HepG2 (cell line): ENCODE results near the gene VEZF1. TPM values are rescaled to one million over a fixed set of nuclear protein-coding genes. Genes with fewer than 3 reads are reported as not detected.

ENCODE experiments used
- ATAC-seq: fragments of 200-7000 bp; cut with Tn5 transposase; 3 replicates; pipeline ENCODE4 v1.9.1; 2020; ENCODE audit warnings: mild to moderate bottlenecking, moderate library complexity
- BruUV-seq: library from RNA; stranded (reverse); fragments of 400-500 nt; replicated peaks from 2 replicates; lab custom pipeline; 2021; lab: Mats Ljungman, UMichigan
- CTCF ChIA-PET: fragments of 300-600 bp; formaldehyde crosslinking; extraction: SDS; loops from one replicate; lab custom pipeline; 2021; ENCODE audit warnings: low total read pairs, inconsistent platforms, low intra/inter-chr PET ratio; lab: Yijun Ruan, JAX
- POLR2A ChIA-PET: fragments of 350-600 bp; sonication (Branson Sonifier 250); formaldehyde crosslinking; loops from one replicate; lab custom pipeline; 2020; ENCODE audit warnings: antibody characterized with exemption, inconsistent platforms; lab: Yijun Ruan, JAX
- DNase-seq: peaks from one replicate; pipeline ENCODE4 v3.0.0-alpha.2; 2015; ENCODE audit warnings: low spot score
- FAIRE-seq: peaks from 3 replicates; lab custom pipeline; 2011; peaks lifted over from hg19 to GRCh38; lab: Jason Lieb, UNC
- H2AFZ ChIP-seq: one replicate; pipeline ENCODE4 v1.6.1; 2011; ENCODE audit warnings: low read length, inconsistent platforms
- H3K27ac ChIP-seq: fragments of 300-600 bp; 3 replicates; pipeline ENCODE4 v1.8.0; 2011; ENCODE audit warnings: mixed run types, mild to moderate bottlenecking, mixed read lengths, low read length, inconsistent platforms; ENCODE audit not compliant: insufficient read depth; ENCODE audit errors: extremely low read length
- H3K27me3 ChIP-seq, 2 experiments: fragments of 200-600 bp in 1 of 2; 2 replicates in 1 of 2; 3 replicates in 1 of 2; pipeline versions ENCODE4 v1.6.0 to v1.8.0; 2011; ENCODE audit warnings: low read length in 2 of 2, mild to moderate bottlenecking in 2 of 2, moderate library complexity in 2 of 2, inconsistent platforms in 1 of 2; ENCODE audit not compliant: insufficient read depth in 2 of 2, control insufficient read depth in 1 of 2
- H3K36me3 ChIP-seq, 2 experiments: fragments of 200-600 bp in 1 of 2; replicated peaks in 1 of 2; 2 replicates in 1 of 2; 3 replicates in 1 of 2; pipeline versions ENCODE4 v1.5.1 to v1.8.0; 2011; ENCODE audit warnings: low read length in 2 of 2, inconsistent platforms in 1 of 2; ENCODE audit not compliant: insufficient read depth in 2 of 2, control insufficient read depth in 1 of 2
- H3K4me1 ChIP-seq: 2 replicates; pipeline ENCODE4 v1.5.1; 2012; ENCODE audit warnings: low read length, inconsistent platforms; ENCODE audit not compliant: insufficient read depth
- H3K4me2 ChIP-seq: 2 replicates; pipeline ENCODE4 v1.6.0; 2011; ENCODE audit warnings: low read depth, low read length, inconsistent platforms
- H3K4me3 ChIP-seq, 3 experiments: fragments of 200-600 bp in 1 of 3; sonication (generic), shearing (Covaris generic) in 1 of 3; replicated peaks in 1 of 3; 2 replicates each; pipeline ENCODE4 v1.5.1; 2011 to 2016; ENCODE audit warnings: low read length in 3 of 3, inconsistent platforms in 2 of 3, low read depth in 2 of 3, mild to moderate bottlenecking in 2 of 3, control low read depth in 1 of 3, mixed read lengths in 1 of 3; ENCODE audit not compliant: insufficient read depth in 1 of 3
- H3K79me2 ChIP-seq: one replicate; pipeline ENCODE4 v1.6.1; 2011; ENCODE audit warnings: low read length, inconsistent platforms; ENCODE audit not compliant: insufficient read depth
- H3K9ac ChIP-seq: 2 replicates; pipeline ENCODE4 v1.6.0; 2011; ENCODE audit warnings: mild to moderate bottlenecking, low read depth, low read length, inconsistent platforms; ENCODE audit not compliant: insufficient read depth
- H3K9me3 ChIP-seq: 2 replicates; pipeline ENCODE4 v1.5.1; 2012; ENCODE audit warnings: mild to moderate bottlenecking, low read length
- H4K20me1 ChIP-seq: 2 replicates; pipeline ENCODE4 v1.6.0; 2011; ENCODE audit warnings: inconsistent platforms, mild to moderate bottlenecking, low read length, moderate library complexity; ENCODE audit not compliant: insufficient read depth
- ARNTL ChIP-seq: sonication (generic); formaldehyde crosslinking; IDR thresholded peaks from 2 replicates; pipeline ENCODE4 v1.4.0; 2020; ENCODE audit warnings: mild to moderate bottlenecking, missing genetic modification reagents
- HDAC2 ChIP-seq: sonication (generic); formaldehyde crosslinking; IDR thresholded peaks from 2 replicates; pipeline ENCODE4 v1.4.0; 2020; ENCODE audit warnings: missing genetic modification reagents
- HNRNPL ChIP-seq: fragments of 200-400 bp; formaldehyde crosslinking; IDR thresholded peaks from 2 replicates; pipeline ENCODE4 v1.6.1; 2017; ENCODE audit warnings: mild to moderate bottlenecking, low read depth, low read length
- HOXA5 ChIP-seq: sonication (generic); formaldehyde crosslinking; IDR thresholded peaks from 2 replicates; pipeline ENCODE4 v1.4.0; 2020; ENCODE audit warnings: missing genetic modification reagents
- IRF1 ChIP-seq: sonication (generic); formaldehyde crosslinking; IDR thresholded peaks from 2 replicates; pipeline ENCODE4 v1.4.0; 2020; ENCODE audit warnings: low read depth, mild to moderate bottlenecking, missing genetic modification reagents
- ISL2 ChIP-seq: sonication (generic); formaldehyde crosslinking; IDR thresholded peaks from 2 replicates; pipeline ENCODE4 v1.5.0; 2020; ENCODE audit warnings: missing genetic modification reagents
- JARID2 ChIP-seq: sonication (generic); formaldehyde crosslinking; IDR thresholded peaks from 2 replicates; pipeline ENCODE4 v1.8.1; 2023; ENCODE audit warnings: missing genetic modification reagents, inconsistent platforms; ENCODE audit not compliant: insufficient replicate concordance
- KLF11 ChIP-seq: IDR thresholded peaks from 2 replicates; pipeline ENCODE4 v1.6.1; 2016; ENCODE audit warnings: missing compliant biosample characterization
- MED8 ChIP-seq: sonication (generic); formaldehyde crosslinking; IDR thresholded peaks from 2 replicates; pipeline ENCODE4 v1.8.1; 2023; ENCODE audit warnings: mild to moderate bottlenecking, missing genetic modification reagents; ENCODE audit not compliant: insufficient replicate concordance
- PCBP1 ChIP-seq: fragments of 200-400 bp; formaldehyde crosslinking; IDR thresholded peaks from 2 replicates; pipeline ENCODE4 v1.6.1; 2017; ENCODE audit warnings: mild to moderate bottlenecking, low read depth, low read length, borderline replicate concordance
- RAD21 ChIP-seq: fragments of 450-650 bp; formaldehyde crosslinking; IDR thresholded peaks from 2 replicates; pipeline ENCODE4 v1.5.0; 2020; ENCODE audit warnings: mild to moderate bottlenecking
- RARA ChIP-seq: IDR thresholded peaks from 2 replicates; pipeline ENCODE4 v1.6.1; 2016; ENCODE audit warnings: missing genetic modification reagents, missing compliant biosample characterization
- ZFP1 ChIP-seq: IDR thresholded peaks from 2 replicates; pipeline ENCODE4 v1.6.1; 2016
- ZNF274 ChIP-seq: sonication (generic); formaldehyde crosslinking; IDR thresholded peaks from 2 replicates; pipeline ENCODE4 v1.5.1; 2020; ENCODE audit warnings: mild to moderate bottlenecking, missing genetic modification reagents
- ZNF414 ChIP-seq: sonication (generic); formaldehyde crosslinking; IDR thresholded peaks from 2 replicates; pipeline ENCODE4 v1.5.0; 2020; ENCODE audit warnings: missing genetic modification reagents
- ZNF570 ChIP-seq: sonication (generic); formaldehyde crosslinking; IDR thresholded peaks from 2 replicates; pipeline ENCODE4 v1.4.0; 2020; ENCODE audit warnings: mild to moderate bottlenecking, missing genetic modification reagents, borderline replicate concordance
- ZNF644 ChIP-seq: IDR thresholded peaks from 2 replicates; pipeline ENCODE4 v1.6.1; 2016; ENCODE audit warnings: low read depth
- ZNF850 ChIP-seq: sonication (generic); formaldehyde crosslinking; conservative IDR thresholded peaks from 2 replicates; pipeline ENCODE4 v1.9.0; 2021; ENCODE audit warnings: mild to moderate bottlenecking, missing genetic modification reagents
- ZSCAN22 ChIP-seq: sonication (generic); formaldehyde crosslinking; IDR thresholded peaks from 2 replicates; pipeline ENCODE4 v1.4.0; 2020; ENCODE audit warnings: mild to moderate bottlenecking, missing genetic modification reagents
- WGBS: methylation state at CpG from one replicate; pipeline ENCODE4 v1.1.6; 2017; ENCODE audit warnings: low lambda C conversion rate; 5-methylcytosine and 5-hydroxymethylcytosine counted together
- in situ Hi-C: cut with HindIII; loops from 2 replicates; pipeline ENCODE4 v1.10.0; 2017; ENCODE audit warnings: low pct_unique_long_range_greater_than_20kb; ENCODE audit not compliant: extremely low pct_ligation_motif_present
- intact Hi-C: fragments of 100-400 bp; cut with micrococcal nuclease; formaldehyde crosslinking; loops from one replicate; pipeline ENCODE4 v1.10.0; 2022; ENCODE audit not compliant: unreplicated experiment
- polyA plus RNA-seq, 8 experiments: library from polyadenylated mRNA; depleted of rRNA in 3 of 8; stranded (reverse) in 7 of 8; unstranded in 1 of 8; fragments of >200 nt; fragmentation: Illumina TruSeq in 4 of 8; extraction: Trizol in 4 of 8; gene quantifications; 2 replicates each; pipeline versions ENCODE4 v1.2.1 to v1.2.3, GENCODE V29; 2011 to 2016; ENCODE audit warnings: low read depth in 4 of 8, missing spikeins in 1 of 8, mixed read lengths in 1 of 8; ENCODE audit not compliant: insufficient read depth in 1 of 8
- total RNA-seq, 5 experiments: library from RNA; depleted of rRNA; stranded (reverse); fragments of >200 nt; fragmentation: Illumina TruSeq; extraction: Trizol; gene quantifications; 2 replicates each; pipeline ENCODE4 v1.2.3, GENCODE V29; 2016; ENCODE audit warnings: low read depth in 1 of 5
- TF ChIP-seq, protein P1 (sequence below): sonication (generic); formaldehyde crosslinking; IDR thresholded peaks from 2 replicates; pipeline ENCODE4 v1.4.0; 2020; ENCODE audit warnings: missing genetic modification reagents, borderline replicate concordance
- TF ChIP-seq, protein P2 (sequence below): IDR thresholded peaks from 2 replicates; pipeline ENCODE4 v1.6.1; 2016; ENCODE audit warnings: missing compliant biosample characterization, missing genetic modification reagents, borderline replicate concordance

The VEZF1 gene
- total and polyA plus RNA-seq, 2 of the 13 experiments (the other 11 are each of a cell fraction or from before 2014, with no cell fraction given) = 45.9 to 49.7 TPM

DNA sequence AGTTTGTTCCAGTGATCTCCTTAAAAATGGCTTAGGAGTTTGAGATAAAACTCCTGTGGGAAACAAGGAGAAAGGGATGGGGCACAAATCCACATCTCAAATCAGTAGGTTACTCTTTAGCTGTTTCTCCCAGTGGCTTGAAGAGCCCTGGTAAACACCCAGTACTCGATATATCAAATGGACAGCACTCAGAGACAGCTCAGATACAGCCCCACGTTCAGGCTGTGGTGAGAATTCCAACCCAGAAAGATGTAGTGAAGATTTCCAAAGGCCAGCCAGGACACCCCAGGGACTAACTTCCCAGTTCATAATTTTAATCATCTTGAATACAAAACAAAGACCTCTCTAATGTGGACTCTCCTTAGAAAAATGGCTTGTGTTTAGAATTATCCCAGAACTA lies 6.4 kb upstream of the VEZF1 start (continued):
- TF ChIP-seq, protein P1, sequence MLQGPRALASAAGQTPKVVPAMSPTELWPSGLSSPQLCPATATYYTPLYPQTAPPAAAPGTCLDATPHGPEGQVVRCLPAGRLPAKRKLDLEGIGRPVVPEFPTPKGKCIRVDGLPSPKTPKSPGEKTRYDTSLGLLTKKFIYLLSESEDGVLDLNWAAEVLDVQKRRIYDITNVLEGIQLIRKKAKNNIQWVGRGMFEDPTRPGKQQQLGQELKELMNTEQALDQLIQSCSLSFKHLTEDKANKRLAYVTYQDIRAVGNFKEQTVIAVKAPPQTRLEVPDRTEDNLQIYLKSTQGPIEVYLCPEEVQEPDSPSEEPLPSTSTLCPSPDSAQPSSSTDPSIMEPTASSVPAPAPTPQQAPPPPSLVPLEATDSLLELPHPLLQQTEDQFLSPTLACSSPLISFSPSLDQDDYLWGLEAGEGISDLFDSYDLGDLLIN = no peak
- 0 out of 2 replicates have a peak, but pooled peaks have one; percentile 18 for TF ChIP-seq RAD21 (CRISPR knock-in tag)
- no peak for TF ChIP-seq HDAC2 (CRISPR knock-in tag)
- TF ChIP-seq ZNF274 = no peak
- TF ChIP-seq KLF11 (CRISPR knock-in tag) = peak; percentile 6; the same call in 1 of the 2 replicates
- no peak for TF ChIP-seq ZFP1
- TF ChIP-seq ISL2 (CRISPR knock-in tag) = no peak
- no peak for TF ChIP-seq ZNF414

DNA sequence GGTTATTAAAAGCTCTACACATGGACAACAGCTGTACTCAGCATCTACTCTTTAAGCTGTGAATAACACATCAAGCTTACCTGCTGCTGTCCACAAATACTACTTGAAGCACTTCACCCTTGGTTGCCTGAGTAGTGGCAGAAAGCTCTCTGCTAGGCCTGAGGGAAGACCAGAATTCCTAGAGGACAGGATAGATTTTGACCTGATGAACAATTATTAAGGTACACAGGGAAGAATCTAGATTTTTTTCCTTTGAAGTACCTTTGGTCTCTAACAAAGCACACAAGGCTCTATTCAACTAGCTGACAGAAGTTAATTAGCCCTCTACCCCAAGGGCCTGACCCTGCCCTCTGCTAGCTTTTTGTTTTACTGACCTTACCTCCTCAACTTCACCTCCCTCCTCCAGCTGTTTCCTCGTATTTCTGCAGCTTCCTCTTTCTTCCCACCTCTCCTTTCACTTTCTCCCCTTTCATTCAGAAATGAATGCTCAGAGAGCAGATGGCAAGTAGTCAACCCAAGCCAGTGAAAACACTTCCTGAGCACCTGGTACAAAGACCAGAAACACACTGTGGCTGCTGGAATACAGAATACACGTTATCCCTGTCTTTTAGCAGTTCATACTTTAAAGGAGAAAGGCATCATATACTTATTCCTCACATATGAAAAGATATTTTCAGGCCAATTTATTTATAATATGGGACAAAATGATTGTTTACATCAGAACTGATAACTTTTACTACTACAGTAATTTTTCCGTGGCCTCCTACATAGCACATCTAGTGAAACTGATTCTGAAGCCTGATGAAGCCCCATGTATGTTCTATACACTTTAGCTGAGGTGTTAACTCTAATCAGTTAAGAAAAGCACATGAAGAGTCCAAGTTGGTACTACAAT lies 5.7 kb upstream of the VEZF1 start:
- Histone ChIP-seq H3K4me1 (peaks cover 73% of the 10 kb centered on the region), H3K4me3 (peak overlapping the region in 2 of 3 experiments; percentile 8 to 10; a peak in 1 of 6 replicates), H3K79me2 (no peaks in the 10 kb centered on the region), H3K27me3 (no peaks in the 10 kb centered on the region), H3K36me3 (no peaks in the 10 kb centered on the region; a peak in 1 of 5 replicates), H3K9me3 (no peaks in the 10 kb centered on the region), H2AFZ (no peak overlapping the region), H4K20me1 (no peaks in the 10 kb centered on the region), H3K27ac (peak overlapping the region; percentile 52), H3K9ac (no peak overlapping the region; the same call in 1 of the 2 replicates), H3K4me2 (peak overlapping the region; percentile 59)
- ATAC-seq (peak; percentile 36), FAIRE-seq (no peak), DNase-seq (peak; percentile 77)
- POLR2A ChIA-PET = interaction anchor here (0.7 to 14.7 kb wide), 14 partner anchors 8 to 142 kb away, joined by 3 to 173 read pairs (median 6); partner anchors contain the start of gene SRSF1
- 27% methylated on average over 3 of the region's 3 CpGs for WGBS
- intact Hi-C loops = loop anchor here (1.0 to 2.0 kb wide), 2 partner anchors 91 to 118 kb away; no protein-coding TSS in a partner anchor
- CTCF ChIA-PET = no interaction called here
- BruUV-seq = no TSS peak
- in situ Hi-C loops = no loop called here
- no peak for TF ChIP-seq MED8 (CRISPR knock-in tag)
- no peak for TF ChIP-seq ZSCAN22 (CRISPR knock-in tag)
- no peak for TF ChIP-seq ARNTL (CRISPR knock-in tag)
- no peak for TF ChIP-seq ZNF644 (CRISPR knock-in tag)
- no peak for TF ChIP-seq PCBP1
- TF ChIP-seq RARA (CRISPR knock-in tag) = peak; percentile 68
- no peak for TF ChIP-seq HOXA5 (CRISPR knock-in tag)
- TF ChIP-seq ZNF850 (CRISPR knock-in tag) = no peak
- TF ChIP-seq, protein P2, sequence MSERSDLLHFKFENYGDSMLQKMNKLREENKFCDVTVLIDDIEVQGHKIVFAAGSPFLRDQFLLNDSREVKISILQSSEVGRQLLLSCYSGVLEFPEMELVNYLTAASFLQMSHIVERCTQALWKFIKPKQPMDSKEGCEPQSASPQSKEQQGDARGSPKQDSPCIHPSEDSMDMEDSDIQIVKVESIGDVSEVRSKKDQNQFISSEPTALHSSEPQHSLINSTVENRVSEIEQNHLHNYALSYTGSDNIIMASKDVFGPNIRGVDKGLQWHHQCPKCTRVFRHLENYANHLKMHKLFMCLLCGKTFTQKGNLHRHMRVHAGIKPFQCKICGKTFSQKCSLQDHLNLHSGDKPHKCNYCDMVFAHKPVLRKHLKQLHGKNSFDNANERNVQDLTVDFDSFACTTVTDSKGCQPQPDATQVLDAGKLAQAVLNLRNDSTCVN (CRISPR knock-in tag) = no peak
- no peak for TF ChIP-seq JARID2 (CRISPR knock-in tag)
- TF ChIP-seq ZNF570 (CRISPR knock-in tag) = no peak
- TF ChIP-seq IRF1 = no peak
- no peak for TF ChIP-seq HNRNPL
